ENCODE results near the gene FCGR1A. TPM values are rescaled to one million over a fixed set of nuclear protein-coding genes. Genes with fewer than 3 reads are reported as not detected.

The FCGR1A gene
- total RNA-seq (2022; extraction: Qiagen RNA extraction): not detected in 5 replicates

DNA sequence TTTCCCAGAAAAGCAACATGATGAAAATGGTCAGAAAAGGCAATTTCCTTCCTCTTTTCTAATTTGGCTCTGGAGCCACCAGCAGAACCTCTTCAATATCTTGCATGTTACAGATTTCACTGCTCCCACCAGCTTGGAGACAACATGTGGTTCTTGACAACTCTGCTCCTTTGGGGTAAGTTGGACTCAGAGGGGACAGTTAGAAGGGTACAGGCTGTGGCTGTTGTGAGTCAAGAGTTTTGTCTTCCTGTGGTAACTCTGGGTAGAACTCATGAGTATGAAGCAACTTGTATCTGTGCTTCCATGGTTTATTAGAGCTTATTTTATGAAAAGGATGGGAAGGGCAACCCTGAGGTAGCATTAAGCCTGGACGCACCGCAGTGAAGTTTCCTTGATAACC is at the start of gene FCGR1A:
FCGR1A (plus strand) TSS at position 95 of the 400 bp plus-strand sequence; CDS start at position 145, 50 bp downstream.

Other genes with a start within 250 kb of the FCGR1A start
- not detected in 5 replicates for gene PPIAL4C, start 198.8 kb upstream of the FCGR1A start, total RNA-seq (2022; extraction: Qiagen RNA extraction)
- 17.3 to 30.0 TPM (median 24.7 TPM) in 5 replicates for gene BOLA1, start 116.9 kb downstream of the FCGR1A start, total RNA-seq (2022; extraction: Qiagen RNA extraction)
- 0.06 to 0.17 TPM (median 0.09 TPM) in 5 replicates for gene SV2A, start 135.2 kb downstream of the FCGR1A start, total RNA-seq (2022; extraction: Qiagen RNA extraction)
- 127 to 140 TPM (median 131 TPM) in 5 replicates for gene SF3B4, start 145.1 kb downstream of the FCGR1A start, total RNA-seq (2022; extraction: Qiagen RNA extraction)
- gene MTMR11, start 154.2 kb downstream of the FCGR1A start, total RNA-seq (2022; extraction: Qiagen RNA extraction): 7.7 to 11.3 TPM (median 9.3 TPM) in 5 replicates
- gene OTUD7B, start 228.0 kb downstream of the FCGR1A start, total RNA-seq (2022; extraction: Qiagen RNA extraction): 9.2 to 12.5 TPM (median 11.5 TPM) in 5 replicates